CD4-positive, alpha-beta T cell treated with Interferon alpha-2 for 1 hour (primary cell): ENCODE measurements around the gene SEMA6D.

Experiments
- DNase-seq, 2 donors: peaks; one replicate each; pipeline ENCODE4 v3.0.0-alpha.2; 2020 to 2022

The SEMA6D gene

DNA sequence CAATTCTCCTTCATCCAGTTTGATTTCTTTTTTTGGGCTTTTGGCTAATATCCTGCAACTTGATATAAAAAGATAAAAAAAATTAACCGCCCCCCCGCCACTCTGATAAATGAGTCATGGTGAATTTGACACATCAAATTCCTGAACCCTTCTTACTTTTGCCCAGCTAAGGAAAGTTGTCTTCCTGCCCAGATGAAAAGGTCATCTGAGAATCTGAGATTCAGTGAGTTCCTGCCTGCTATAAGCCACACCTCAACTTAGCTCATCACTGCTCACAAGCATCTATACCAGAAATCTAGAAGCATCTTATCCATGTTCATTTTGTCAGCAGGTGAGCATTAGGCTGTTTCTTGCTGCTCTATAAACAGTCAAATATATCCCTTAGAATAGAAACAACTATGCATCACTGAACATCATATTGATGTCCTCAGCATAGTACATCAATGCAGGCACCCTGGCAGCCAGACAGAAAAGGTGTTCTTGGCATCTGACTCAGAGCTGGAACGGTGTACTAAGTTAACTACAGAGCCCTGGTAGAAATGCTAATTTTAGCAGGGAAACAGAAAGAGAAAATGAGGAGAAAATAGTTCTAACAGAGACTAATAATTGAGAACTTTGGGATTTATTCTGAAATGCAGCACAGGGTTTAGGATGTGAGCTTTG, 77.1 kb downstream of the SEMA6D start:
- no peak for DNase-seq

- DNase-seq: no peak
Measured at GRCh38 chr15:47795864-47796263, 78.6 kb downstream of the SEMA6D start.

GRCh38 chr15:47796339-47796738, 79.0 kb downstream of the SEMA6D start:
- no peak for DNase-seq

- DNase-seq: no peak
Measured at GRCh38 chr15:47796830-47797229, 79.5 kb downstream of the SEMA6D start.

DNA sequence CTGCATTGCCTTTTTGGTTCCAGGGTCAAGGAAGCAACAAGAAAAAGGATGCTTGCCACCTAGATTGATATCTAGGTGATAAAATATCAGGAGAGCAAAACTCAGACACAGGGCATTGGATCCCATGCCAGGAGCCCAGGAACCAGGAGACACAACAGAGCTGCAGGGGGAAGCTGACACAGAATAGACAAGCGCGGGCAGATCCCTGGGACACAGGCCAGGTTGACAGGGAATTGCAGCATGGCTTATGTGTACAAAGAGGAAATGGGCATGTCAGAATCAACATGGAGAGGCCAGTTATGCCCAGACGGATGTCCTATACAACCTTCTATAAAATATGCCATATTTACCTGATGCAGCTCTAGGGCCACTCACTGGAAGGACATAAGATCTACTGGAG, 84.2 kb downstream of the SEMA6D start:
- no peak for DNase-seq

DNA sequence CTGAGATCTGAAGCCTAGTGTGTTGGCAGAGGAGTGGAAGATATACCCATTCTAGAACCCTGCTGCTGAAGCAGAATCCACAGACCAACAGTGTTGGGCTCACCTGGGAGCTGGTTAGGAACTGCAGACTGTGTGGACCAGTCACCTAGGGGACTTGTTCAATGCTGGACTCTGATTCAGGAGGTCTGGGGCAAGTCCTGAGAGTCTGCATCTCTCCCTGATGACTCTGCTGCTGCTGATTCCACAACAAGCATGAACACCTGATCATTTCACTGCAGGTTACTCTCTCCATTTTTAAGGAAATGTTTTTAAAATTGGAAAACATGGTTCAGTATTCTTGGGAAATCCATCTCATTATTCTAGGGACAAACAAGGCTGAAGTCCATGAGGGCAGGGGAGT, 84.9 kb downstream of the SEMA6D start:
- DNase-seq: no peak

DNA sequence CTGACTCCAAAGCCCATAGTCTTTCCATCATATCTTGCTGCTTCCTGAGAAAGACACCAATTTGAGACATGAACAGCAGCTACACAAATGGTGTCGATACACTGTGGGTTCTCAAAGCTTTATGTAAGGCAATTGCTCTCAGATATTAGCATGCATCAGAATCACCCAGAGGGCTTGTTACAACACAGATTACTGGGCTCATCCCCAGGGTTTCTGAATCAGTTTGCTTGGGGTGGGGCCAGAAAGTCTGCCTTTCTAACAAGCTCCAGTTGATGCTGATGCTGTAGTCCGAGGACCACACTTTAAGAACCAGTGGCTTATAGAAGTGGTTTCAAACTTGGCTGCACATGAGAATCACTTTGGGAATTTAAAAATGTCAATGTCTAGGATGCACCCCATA, 86.5 kb downstream of the SEMA6D start:
- DNase-seq: no peak

DNA sequence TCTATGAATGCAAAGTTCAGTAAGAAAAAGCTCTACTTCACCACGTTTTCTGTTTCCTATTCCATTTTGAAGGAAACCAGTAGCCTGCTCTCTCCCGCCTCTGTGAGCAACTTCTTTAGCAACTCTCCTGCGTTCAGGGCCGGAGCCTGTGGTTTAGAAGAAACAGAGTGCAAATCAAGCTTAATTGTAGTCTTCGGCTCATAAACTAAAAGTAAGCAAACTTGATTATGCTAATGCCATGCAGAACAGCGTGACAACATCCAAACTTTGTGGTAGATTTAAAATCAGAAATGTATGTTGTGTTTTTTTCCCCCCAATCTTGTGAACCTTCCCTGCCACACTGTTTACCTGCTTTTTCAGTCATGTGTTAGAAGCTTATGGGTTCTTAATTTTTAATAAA, 87.4 kb downstream of the SEMA6D start:
- no peak for DNase-seq

DNA sequence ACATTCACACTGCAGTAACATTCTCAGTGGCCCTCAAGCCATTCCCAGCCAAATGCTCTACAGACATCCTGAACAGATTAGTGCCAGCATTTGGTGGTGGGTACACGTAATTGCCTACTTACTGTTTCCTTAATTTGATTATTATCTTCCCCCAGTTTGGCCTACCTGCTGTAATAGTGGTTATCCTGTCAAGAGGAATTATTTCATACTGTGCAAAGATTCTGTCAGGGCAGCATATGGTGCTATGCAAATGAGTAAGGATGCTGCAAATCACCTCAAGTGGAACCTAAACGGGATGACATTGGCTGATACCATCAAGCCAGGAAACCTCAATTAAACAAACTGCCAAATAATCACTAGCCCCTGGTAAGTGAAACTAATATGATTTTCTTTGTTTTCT, 88.7 kb downstream of the SEMA6D start:
- DNase-seq: no peak

DNA sequence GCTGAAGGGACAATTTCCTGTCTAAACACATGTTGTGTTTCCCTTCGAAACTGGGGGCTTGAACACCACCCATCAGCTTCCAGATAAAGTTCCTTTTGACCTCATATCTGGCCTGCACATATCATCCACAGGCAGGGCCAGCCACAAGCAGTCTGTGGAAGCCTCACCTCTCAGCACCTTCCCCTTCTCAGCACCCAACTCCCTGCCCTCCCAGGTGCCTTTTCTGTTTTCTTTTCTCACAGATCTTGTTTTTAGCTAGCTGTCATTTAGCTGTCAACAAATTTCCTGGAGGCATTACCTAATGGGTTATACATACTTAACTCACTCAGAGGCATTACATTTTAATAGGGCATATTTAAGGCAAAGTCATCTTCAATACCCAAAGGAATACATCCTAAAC, 93.9 kb downstream of the SEMA6D start:
- DNase-seq: no peak

GRCh38 chr15:47812470-47812999, 95.2 kb downstream of the SEMA6D start:
- no peak for DNase-seq

DNA sequence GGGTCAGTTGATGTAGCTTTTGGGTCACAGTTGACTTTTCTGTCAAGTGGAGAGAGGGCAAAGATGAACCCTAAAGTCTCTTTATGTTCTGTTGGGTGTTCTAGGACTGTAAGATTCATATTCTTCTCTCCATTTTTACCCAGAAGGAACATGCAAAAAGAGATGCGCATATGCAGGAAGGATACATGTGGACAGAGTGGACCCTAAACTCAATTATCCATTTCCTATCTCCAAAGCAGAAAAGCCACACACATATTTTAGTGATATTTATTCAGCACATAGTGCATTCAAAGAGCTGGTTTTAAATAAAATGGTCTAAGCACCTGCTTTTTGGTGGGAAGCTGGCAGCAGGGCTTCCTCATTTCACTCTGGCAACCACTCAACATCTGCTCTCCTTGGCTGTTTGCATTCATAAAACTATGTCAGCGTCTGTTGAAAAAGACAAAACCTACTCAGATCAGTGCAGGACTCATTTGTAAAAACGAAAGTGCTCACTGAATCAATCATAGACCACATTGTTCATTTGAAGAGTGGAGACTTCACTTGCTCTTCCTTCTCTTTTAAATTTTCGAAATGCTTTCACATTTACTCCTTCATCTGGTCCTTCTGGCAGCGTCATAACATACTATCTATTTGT, 96.6 kb downstream of the SEMA6D start:
- DNase-seq: no peak

- DNase-seq: no peak
Measured at GRCh38 chr15:47814620-47815019, 97.3 kb downstream of the SEMA6D start.

DNA sequence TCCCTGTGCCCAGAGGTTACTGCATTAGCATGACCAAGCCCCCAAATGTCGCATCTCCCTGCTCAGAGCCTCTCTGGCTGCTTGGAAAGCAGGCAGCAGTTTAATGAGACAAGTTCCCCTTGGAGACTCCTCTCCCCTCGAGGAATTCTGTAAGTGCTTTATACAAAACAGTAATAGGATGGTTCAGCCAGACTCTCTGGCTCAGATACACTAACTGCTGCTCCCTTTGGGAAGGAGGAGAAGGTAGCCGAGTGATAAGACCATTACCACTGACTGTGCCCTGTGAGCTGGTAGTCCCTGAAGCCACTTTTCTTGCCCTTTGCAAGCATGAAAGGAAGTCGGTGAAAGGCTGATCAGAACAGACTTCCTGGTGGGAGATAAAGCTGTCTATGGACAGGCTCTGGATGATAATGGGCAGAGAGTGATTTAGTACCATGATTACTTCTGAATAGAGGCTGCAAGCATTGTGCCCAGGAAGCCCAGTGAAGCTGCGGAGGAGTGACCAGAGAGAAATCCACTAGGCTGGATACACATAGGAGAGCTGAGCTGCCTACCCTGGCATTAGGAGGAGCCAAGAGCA, 100.8 kb downstream of the SEMA6D start:
- DNase-seq: no peak

DNA sequence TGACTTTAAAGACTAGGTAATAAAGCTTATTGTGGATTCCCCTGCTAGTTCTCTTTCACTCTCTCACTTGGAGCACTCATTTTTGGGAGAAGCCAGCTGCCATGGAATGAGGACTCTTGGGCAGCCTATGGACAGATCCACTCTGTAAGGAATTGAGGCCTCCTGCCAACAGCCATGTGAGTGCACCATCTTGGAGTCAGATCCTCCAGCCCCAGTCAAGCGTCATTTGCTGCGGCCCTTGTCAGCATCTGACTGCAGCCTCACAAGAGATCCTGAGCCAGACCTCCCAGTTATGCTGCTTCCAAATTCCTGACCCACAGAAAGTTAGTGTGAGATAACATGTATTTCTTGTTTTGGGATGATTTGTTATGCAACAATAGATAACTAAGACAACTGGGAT, 101.9 kb downstream of the SEMA6D start:
- DNase-seq: no peak

- DNase-seq: no peak
Measured at GRCh38 chr15:47820057-47820746, 102.9 kb downstream of the SEMA6D start.

GRCh38 chr15:47820747-47821319, 103.5 kb downstream of the SEMA6D start:
- DNase-seq: no peak

- no peak for DNase-seq
Measured at GRCh38 chr15:47822048-47822447, 104.7 kb downstream of the SEMA6D start.
